Measurements from ENCODE around the gene RNGTT.

GRCh38 chr6:88614316-88614877 is 349.0 kb downstream of the RNGTT start:
- TF ChIP-seq ZNF280D (tag by site-specific recombination; IDR thresholded peaks at IDR 0.05), result no peak
- TF ChIP-seq CTCF (tag by site-specific recombination; IDR thresholded peaks at IDR 0.05), result no peak
- no peak for TF ChIP-seq SETDB1 (IDR thresholded peaks at IDR 0.05; ENCODE audit: insufficient read length, low read length)
- no peak for TF ChIP-seq ZNF433 (tag by site-specific recombination; IDR thresholded peaks at IDR 0.05; ENCODE audit: low read depth)
- TF ChIP-seq GFI1B (tag by site-specific recombination; IDR thresholded peaks at IDR 0.05), result no peak
- no peak for TF ChIP-seq ZEB2 (tag by site-specific recombination; IDR thresholded peaks at IDR 0.05)
- TF ChIP-seq, protein P1, sequence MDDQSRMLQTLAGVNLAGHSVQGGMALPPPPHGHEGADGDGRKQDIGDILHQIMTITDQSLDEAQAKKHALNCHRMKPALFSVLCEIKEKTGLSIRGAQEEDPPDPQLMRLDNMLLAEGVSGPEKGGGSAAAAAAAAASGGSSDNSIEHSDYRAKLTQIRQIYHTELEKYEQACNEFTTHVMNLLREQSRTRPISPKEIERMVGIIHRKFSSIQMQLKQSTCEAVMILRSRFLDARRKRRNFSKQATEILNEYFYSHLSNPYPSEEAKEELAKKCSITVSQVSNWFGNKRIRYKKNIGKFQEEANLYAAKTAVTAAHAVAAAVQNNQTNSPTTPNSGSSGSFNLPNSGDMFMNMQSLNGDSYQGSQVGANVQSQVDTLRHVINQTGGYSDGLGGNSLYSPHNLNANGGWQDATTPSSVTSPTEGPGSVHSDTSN (CRISPR knock-in tag; IDR thresholded peaks at IDR 0.05), result no peak
- TF ChIP-seq, protein P2, sequence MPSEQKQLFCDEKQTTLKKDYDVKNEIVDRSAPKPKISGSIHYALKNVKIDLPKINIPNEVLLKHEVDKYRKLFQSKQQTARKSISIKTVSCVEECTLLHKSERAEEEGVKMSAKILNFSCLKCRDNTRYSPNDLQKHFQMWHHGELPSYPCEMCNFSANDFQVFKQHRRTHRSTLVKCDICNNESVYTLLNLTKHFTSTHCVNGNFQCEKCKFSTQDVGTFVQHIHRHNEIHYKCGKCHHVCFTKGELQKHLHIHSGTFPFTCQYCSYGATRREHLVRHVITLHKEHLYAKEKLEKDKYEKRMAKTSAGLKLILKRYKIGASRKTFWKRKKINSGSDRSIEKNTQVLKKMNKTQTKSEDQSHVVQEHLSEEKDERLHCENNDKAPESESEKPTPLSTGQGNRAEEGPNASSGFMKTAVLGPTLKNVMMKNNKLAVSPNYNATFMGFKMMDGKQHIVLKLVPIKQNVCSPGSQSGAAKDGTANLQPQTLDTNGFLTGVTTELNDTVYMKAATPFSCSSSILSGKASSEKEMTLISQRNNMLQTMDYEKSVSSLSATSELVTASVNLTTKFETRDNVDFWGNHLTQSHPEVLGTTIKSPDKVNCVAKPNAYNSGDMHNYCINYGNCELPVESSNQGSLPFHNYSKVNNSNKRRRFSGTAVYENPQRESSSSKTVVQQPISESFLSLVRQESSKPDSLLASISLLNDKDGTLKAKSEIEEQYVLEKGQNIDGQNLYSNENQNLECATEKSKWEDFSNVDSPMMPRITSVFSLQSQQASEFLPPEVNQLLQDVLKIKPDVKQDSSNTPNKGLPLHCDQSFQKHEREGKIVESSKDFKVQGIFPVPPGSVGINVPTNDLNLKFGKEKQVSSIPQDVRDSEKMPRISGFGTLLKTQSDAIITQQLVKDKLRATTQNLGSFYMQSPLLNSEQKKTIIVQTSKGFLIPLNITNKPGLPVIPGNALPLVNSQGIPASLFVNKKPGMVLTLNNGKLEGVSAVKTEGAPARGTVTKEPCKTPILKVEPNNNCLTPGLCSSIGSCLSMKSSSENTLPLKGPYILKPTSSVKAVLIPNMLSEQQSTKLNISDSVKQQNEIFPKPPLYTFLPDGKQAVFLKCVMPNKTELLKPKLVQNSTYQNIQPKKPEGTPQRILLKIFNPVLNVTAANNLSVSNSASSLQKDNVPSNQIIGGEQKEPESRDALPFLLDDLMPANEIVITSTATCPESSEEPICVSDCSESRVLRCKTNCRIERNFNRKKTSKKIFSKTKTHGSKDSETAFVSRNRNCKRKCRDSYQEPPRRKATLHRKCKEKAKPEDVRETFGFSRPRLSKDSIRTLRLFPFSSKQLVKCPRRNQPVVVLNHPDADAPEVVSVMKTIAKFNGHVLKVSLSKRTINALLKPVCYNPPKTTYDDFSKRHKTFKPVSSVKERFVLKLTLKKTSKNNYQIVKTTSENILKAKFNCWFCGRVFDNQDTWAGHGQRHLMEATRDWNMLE (tag by site-specific recombination; conservative IDR thresholded peaks at IDR 0.05; ENCODE audit: low read depth), result no peak

All from HEK293 (cell line).